ENCODE measurements around the gene UBAC1.

The UBAC1 gene

GRCh38 chr9:135891027-135891631, 70.0 kb downstream of the UBAC1 start:
- no peak for DNase-seq

DNA sequence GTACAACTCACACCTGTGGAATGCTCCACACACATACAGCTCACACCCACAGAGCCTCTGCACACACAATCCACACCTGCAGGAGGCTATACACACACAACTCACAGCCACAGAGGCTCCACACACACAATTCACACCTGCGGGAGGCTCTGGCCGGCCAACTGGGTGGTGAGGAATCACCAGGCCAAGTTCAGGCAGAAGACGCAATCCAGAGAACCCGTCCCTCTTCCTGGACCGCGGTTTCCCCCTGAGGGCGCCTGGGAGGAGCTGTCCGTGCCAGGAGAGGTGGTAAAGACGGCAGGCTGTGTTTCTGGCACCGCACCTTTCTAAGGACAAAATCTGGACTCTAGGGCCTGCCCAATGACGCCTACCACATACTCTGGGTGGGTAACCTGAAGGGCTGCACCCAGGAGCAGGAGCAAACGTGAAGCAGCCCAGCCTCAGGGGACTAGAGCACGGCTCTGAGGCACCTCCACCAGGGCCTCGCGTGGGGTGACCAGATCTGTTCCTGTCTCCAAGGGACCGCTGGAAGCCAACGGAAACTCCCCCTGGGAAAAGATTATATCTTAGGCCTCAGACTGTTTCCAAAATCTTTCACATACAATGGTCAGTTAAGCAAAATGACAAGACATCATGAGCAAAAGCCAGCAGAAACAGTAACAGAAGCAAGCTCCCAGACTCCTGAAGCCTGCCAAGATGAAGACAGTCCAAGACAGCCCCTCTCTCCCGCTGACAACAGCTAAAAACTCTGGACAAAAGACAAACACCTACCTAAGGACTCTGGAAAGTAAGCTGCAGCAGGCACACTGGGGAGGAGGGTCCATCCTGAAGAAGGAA, 70.8 kb downstream of the UBAC1 start:
- no peak for DNase-seq

DNA sequence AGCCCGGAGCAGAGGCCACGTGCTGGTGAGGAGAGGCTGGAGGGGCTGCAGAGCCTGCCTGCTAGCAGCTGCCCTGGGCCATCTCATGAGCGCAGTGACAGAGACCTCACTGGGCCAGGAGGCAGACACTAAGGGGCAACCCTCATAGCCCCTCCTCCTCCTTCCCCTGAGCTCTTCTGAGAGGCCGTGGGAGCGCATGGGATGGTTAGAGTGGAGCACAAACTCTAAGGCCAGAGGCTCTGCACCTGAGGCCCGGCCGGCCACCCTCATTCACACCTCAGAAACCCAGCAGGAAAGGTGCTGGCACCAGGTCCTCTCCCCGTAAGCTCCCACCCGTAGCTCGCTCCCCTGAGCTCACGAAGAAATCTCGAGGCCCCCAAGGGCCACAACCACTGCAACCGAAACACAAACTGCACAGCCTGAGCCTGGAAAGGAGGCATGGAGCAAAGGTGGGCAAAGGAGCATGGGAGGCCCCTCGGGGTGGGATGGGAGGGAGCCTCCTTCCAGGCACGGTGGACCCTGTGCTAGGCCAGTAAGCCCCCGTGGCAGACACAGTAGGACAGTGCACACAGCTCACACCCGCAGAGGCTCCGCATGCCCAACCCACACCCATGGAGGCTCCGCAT, 71.5 kb downstream of the UBAC1 start:
- peak in 1 of 2 experiments; percentile 15 for DNase-seq

- peak in 1 of 2 experiments; percentile 50 for DNase-seq
Measured at GRCh38 chr9:135888766-135889394, 72.3 kb downstream of the UBAC1 start.

GRCh38 chr9:135888126-135888765, 72.9 kb downstream of the UBAC1 start:
- DNase-seq = no peak

DNA sequence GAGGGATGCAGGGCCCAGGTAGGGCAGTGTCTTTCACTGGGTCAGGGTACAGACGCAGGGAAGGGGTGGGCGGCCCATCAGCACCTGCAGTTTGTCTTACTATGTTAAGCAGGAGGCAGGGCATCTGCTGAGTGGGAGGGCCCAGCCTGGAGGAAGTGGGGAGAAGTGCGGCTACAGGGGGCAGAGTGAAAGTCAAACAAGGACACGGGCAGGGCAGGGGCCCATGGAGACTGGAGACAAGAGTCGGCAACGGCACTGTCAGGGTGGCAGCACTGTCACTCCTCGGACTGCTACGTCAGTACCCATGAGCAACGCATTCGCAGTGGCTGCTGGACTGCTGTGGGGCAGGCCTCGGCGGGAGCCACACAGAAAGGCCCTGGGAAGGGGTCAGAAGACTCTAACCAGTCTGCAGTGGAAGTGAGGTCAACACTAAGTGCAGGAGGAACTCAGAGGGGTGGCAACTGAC, 73.6 kb downstream of the UBAC1 start:
- DNase-seq = peak in 1 of 2 experiments; percentile 12

GRCh38 chr9:135887021-135887507, 74.1 kb downstream of the UBAC1 start:
- no peak for DNase-seq

- no peak for DNase-seq
Measured at GRCh38 chr9:135886147-135886981, 74.8 kb downstream of the UBAC1 start.

- no peak for DNase-seq
Measured at GRCh38 chr9:135885100-135885853, 75.9 kb downstream of the UBAC1 start.

- no peak for DNase-seq
Measured at GRCh38 chr9:135884328-135885035, 76.7 kb downstream of the UBAC1 start.

DNA sequence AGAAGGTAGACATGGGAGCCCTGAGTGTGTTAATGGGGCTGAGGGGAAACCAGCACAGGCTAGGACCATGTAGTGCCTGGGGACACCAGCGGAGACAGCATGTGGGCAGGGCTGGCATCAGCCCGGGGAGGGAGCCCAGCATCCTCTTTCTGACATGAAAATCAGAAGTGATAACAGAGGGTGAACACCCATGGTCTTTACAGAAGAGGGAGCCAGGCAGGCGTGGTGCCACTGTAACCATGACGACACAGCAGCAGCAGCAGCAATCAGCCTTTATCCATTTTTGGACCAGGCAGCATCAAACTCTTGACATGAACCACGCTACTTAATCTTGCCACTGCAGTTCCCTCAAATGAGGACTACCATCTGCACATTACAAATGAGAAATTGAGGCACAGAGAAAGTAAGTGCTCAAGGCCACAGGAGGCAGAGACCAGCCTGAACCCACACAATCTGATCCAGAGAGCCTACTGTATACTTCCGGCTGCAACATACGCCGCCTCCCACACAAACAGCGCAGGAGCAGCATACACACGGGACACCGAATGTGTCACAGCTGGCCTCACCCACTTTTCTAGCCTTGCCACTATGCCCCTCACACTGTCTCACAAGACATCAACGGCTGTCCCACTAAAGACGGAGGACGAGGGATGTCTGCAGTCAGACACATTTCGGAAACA, 77.6 kb downstream of the UBAC1 start:
- no peak for DNase-seq

All from NCI-H526 (cell line).